Endothelial cell (in vitro differentiated cells): ENCODE data around the gene MAP1S. TPM values are rescaled to one million over a fixed set of nuclear protein-coding genes. Genes with fewer than 3 reads are reported as not detected.

ENCODE experiments used
- DNase-seq: peaks from one replicate; pipeline ENCODE4 v3.0.0; 2021; ENCODE audit warnings: low spot score
- H3K27ac Mint-ChIP-seq: one replicate; pipeline ENCODE4 v1.8.0; 2021; ENCODE audit warnings: mixed read lengths, inconsistent platforms; ENCODE audit not compliant: unreplicated experiment
- H3K27me3 Mint-ChIP-seq: one replicate; pipeline ENCODE4 v1.8.0; 2021; ENCODE audit warnings: mild to moderate bottlenecking, moderate library complexity, mixed read lengths, inconsistent platforms; ENCODE audit not compliant: unreplicated experiment
- H3K36me3 Mint-ChIP-seq: one replicate; pipeline ENCODE4 v1.8.0; 2021; ENCODE audit warnings: mild to moderate bottlenecking, low read depth, mixed read lengths, inconsistent platforms; ENCODE audit not compliant: unreplicated experiment
- H3K4me1 Mint-ChIP-seq: one replicate; pipeline ENCODE4 v1.8.0; 2021; ENCODE audit warnings: mild to moderate bottlenecking, mixed read lengths, inconsistent platforms; ENCODE audit not compliant: unreplicated experiment
- H3K4me3 Mint-ChIP-seq: one replicate; pipeline ENCODE4 v1.8.0; 2021; ENCODE audit warnings: mild to moderate bottlenecking, mixed read lengths, inconsistent platforms; ENCODE audit not compliant: unreplicated experiment
- H3K9me3 Mint-ChIP-seq: one replicate; pipeline ENCODE4 v1.8.0; 2021; ENCODE audit warnings: mixed read lengths, inconsistent platforms; ENCODE audit not compliant: unreplicated experiment
- total RNA-seq: library from RNA; stranded (reverse); fragmentation: NEBNext Ultra II Directional; extraction: Animal tissue kit (Norgen Biotek cat#: 25700); gene quantifications from one replicate; pipeline ENCODE4 v1.2.1, GENCODE V29; 2021; ENCODE audit not compliant: unreplicated experiment
- TF ChIP-seq, protein P1 (sequence below): fragments of 200-600 bp; sonication (generic); IDR thresholded peaks from one replicate; pipeline ENCODE4 v1.5.0; 2021; ENCODE audit warnings: antibody characterized with exemption; ENCODE audit not compliant: unreplicated experiment

The MAP1S gene
- total RNA-seq, 1 donor from 2014 or later = 173 TPM

DNA sequence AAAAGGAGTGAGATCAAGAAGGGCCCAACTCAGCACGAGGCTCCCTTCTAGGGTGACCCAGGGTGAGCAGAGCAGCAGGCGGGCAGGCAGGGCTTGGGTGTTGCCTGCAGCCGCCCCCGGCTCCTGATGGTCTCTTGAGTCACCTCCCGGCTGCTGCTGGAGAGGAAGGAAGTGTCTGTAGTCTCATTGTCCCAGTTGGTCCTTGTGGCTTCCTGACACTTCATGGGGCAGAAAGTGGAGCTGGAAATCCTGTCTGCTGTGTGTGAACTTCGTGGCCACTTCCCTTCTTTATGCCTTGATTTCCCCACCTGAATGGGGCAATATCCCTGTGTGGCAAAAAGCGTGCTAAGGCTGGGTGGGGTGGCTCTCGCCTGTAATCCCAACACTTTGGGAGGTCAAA, 2.5 kb downstream of the MAP1S start:
- Mint-ChIP-seq H3K27me3 (peaks cover 15% of the 10 kb centered on the region), H3K27ac (peak overlapping the region; percentile 92), H3K4me3 (peak overlapping the region; percentile 96), H3K36me3 (peaks cover 26% of the 10 kb centered on the region), H3K4me1 (peaks cover 52% of the 10 kb centered on the region), H3K9me3 (no peaks in the 10 kb centered on the region)
- peak; percentile 46 for DNase-seq
- TF ChIP-seq, protein P1, sequence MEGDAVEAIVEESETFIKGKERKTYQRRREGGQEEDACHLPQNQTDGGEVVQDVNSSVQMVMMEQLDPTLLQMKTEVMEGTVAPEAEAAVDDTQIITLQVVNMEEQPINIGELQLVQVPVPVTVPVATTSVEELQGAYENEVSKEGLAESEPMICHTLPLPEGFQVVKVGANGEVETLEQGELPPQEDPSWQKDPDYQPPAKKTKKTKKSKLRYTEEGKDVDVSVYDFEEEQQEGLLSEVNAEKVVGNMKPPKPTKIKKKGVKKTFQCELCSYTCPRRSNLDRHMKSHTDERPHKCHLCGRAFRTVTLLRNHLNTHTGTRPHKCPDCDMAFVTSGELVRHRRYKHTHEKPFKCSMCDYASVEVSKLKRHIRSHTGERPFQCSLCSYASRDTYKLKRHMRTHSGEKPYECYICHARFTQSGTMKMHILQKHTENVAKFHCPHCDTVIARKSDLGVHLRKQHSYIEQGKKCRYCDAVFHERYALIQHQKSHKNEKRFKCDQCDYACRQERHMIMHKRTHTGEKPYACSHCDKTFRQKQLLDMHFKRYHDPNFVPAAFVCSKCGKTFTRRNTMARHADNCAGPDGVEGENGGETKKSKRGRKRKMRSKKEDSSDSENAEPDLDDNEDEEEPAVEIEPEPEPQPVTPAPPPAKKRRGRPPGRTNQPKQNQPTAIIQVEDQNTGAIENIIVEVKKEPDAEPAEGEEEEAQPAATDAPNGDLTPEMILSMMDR = no peak

DNA sequence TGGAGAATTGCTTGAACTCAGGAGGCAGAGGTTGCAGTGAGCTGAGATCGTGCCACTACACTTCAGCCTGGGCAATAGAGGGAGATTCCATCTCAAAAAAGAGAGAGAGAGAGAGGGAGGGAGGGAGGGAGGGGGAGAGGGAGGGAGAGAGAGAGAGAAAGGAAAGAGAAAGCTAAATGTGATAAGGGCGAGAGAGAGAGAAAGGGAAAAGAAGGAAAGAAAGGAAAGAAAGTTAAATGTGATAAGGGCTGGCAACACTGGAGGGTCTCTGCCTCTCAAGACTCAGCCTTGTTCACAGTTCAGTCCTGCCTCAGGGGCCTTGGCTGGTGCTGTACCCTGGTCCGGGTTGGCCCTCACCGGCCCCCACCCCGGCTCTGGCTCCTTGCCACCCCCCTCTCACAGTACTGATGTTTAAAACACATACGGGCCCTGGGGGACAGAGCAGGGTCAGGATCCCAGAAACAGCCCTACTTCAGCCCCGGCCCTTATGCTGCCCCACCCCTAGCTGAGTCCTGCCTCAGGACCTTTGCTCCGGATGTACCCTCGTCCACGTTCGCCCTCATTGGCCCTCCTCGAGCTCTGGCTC, 3.5 kb downstream of the MAP1S start:
- peaks cover 14% of the 10 kb centered on the region for H3K27me3 Mint-ChIP-seq
- peaks cover 45% of the 10 kb centered on the region for H3K4me1 Mint-ChIP-seq
- TF ChIP-seq, protein P1 = no peak
- DNase-seq = no peak
- H3K9me3 Mint-ChIP-seq = no peaks in the 10 kb centered on the region
- H3K4me3 Mint-ChIP-seq = no peak overlapping the region
- no peak overlapping the region for H3K27ac Mint-ChIP-seq
- H3K36me3 Mint-ChIP-seq = peaks cover 23% of the 10 kb centered on the region

DNA sequence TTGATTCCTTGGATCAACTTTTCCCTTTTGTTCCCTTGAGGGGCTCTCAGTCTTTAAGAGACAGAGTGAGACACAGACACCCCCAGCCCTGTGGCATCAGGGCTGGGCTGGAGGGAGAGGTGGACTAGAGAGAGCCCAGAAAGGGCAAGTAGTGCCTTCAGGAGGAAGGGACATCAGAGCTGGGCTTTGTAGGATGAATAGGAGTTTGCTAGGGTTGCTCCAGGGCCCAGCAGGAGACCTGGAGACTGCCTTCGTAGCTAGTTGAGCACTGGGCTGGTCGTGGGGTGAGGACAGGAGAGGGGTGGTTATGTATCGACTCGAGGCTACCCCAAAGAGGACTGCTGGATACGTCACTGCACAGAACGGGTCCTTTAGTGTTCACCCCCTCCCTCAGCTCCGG, 5.4 kb downstream of the MAP1S start:
- H3K36me3 Mint-ChIP-seq = peaks cover 31% of the 10 kb centered on the region
- H3K27me3 Mint-ChIP-seq = peaks cover 14% of the 10 kb centered on the region
- no peaks in the 10 kb centered on the region for H3K9me3 Mint-ChIP-seq
- no peak overlapping the region for H3K4me3 Mint-ChIP-seq
- no peak overlapping the region for H3K27ac Mint-ChIP-seq
- DNase-seq = no peak
- TF ChIP-seq, protein P1 = no peak
- peaks cover 39% of the 10 kb centered on the region for H3K4me1 Mint-ChIP-seq

DNA sequence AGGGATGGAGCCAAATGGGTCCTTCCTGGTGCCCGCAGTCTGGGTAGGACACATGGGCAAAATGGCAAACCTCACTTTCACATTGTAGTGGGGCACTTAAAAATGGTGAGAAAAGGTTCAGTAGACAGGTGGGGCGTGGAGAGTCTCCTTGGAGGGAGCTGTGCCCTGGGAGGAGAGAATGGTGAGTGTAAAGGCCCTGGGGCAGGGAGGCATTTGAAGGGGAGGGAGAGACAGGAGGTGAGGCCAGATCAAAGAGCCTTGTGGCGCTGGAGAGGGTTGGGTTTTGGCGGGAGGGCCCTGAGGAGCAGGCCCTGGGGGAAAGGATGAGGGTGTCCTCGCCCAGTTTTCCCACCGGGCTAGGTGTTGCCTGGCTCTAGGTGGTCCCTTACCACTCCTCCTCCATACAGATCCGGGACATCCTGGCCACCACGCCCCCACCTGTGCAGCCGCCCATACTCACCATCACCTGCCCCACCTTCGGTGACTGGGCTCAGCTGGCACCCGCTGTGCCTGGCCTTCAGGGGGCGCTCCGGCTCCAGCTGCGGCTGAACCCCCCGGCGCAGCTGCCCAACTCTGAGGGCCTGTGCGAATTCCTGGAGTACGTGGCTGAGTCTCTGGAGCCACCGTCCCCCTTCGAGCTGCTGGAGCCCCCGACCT, 6.3 kb downstream of the MAP1S start:
- H3K9me3 Mint-ChIP-seq = no peaks in the 10 kb centered on the region
- peaks cover 34% of the 10 kb centered on the region for H3K36me3 Mint-ChIP-seq
- TF ChIP-seq, protein P1 = peak; percentile 58
- DNase-seq = no peak
- peak overlapping the region; percentile 67 for H3K27ac Mint-ChIP-seq
- peaks cover 32% of the 10 kb centered on the region for H3K4me1 Mint-ChIP-seq
- H3K27me3 Mint-ChIP-seq = peaks cover 16% of the 10 kb centered on the region
- peak overlapping the region; percentile 62 for H3K4me3 Mint-ChIP-seq

DNA sequence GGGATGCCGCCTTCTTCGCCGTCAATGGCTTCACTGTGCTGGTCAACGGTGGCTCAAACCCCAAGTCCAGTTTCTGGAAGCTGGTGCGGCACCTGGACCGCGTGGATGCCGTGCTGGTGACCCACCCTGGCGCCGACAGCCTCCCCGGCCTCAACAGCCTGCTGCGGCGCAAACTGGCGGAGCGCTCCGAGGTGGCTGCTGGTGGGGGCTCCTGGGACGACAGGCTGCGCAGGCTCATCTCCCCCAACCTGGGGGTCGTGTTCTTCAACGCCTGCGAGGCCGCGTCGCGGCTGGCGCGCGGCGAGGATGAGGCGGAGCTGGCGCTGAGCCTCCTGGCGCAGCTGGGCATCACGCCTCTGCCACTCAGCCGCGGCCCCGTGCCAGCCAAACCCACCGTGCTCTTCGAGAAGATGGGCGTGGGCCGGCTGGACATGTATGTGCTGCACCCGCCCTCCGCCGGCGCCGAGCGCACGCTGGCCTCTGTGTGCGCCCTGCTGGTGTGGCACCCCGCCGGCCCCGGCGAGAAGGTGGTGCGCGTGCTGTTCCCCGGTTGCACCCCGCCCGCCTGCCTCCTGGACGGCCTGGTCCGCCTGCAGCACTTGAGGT, 7.0 kb downstream of the MAP1S start:
- H3K36me3 Mint-ChIP-seq = peaks cover 36% of the 10 kb centered on the region
- H3K27ac Mint-ChIP-seq = no peak overlapping the region
- peaks cover 16% of the 10 kb centered on the region for H3K27me3 Mint-ChIP-seq
- no peak overlapping the region for H3K4me3 Mint-ChIP-seq
- no peak for DNase-seq
- no peaks in the 10 kb centered on the region for H3K9me3 Mint-ChIP-seq
- TF ChIP-seq, protein P1 = no peak
- peaks cover 28% of the 10 kb centered on the region for H3K4me1 Mint-ChIP-seq
